Activated CD8-positive, alpha-beta T cell treated with anti-CD3 and anti-CD28 coated beads for 36 hours (primary cell): ENCODE data around the gene ARFIP2. TPM values are rescaled to one million over a fixed set of nuclear protein-coding genes. Genes with fewer than 3 reads are reported as not detected.

Source experiments
- ATAC-seq: fragments of 200-7000 bp; cut with Tn5 transposase; one replicate; pipeline ENCODE4 v1.10.0; 2021; ENCODE audit warnings: mild to moderate bottlenecking, moderate library complexity
- CTCF ChIA-PET: fragments of 350-600 bp; sonication (Branson Sonifier 250); formaldehyde crosslinking; loops from one replicate; lab custom pipeline; 2021; ENCODE audit warnings: antibody characterized with exemption; lab: Charles Lee
- POLR2A ChIA-PET: fragments of 350-600 bp; sonication (Branson Sonifier 250); formaldehyde crosslinking; loops from one replicate; lab custom pipeline; 2021; ENCODE audit warnings: antibody characterized with exemption; lab: Charles Lee
- DNase-seq: peaks from one replicate; pipeline ENCODE4 v3.0.0-alpha.2; 2020
- H3K27ac Mint-ChIP-seq: one replicate; pipeline ENCODE4 v1.8.0; 2021; ENCODE audit warnings: mild to moderate bottlenecking, mixed read lengths
- H3K27me3 Mint-ChIP-seq: one replicate; pipeline ENCODE4 v1.8.0; 2021; ENCODE audit warnings: mixed read lengths
- H3K36me3 Mint-ChIP-seq: one replicate; pipeline ENCODE4 v1.8.0; 2021; ENCODE audit warnings: low read depth, mixed read lengths
- H3K4me1 Mint-ChIP-seq: one replicate; pipeline ENCODE4 v1.8.0; 2021; ENCODE audit warnings: low read depth, mixed read lengths
- H3K4me3 Mint-ChIP-seq: one replicate; pipeline ENCODE4 v1.8.0; 2021; ENCODE audit warnings: mild to moderate bottlenecking, moderate library complexity, mixed read lengths
- H3K9me3 Mint-ChIP-seq: one replicate; pipeline ENCODE4 v1.8.0; 2021; ENCODE audit warnings: mixed read lengths
- intact Hi-C: fragments of 100-400 bp; cut with micrococcal nuclease; formaldehyde crosslinking; loops from one replicate; pipeline ENCODE4 v1.10.0; 2022
- total RNA-seq, 2 experiments: library from RNA; stranded (reverse); gene quantifications; one replicate each; pipeline ENCODE4 v1.2.3, GENCODE V29; 2021
- TF ChIP-seq, protein P1 (sequence below): fragments of 200-600 bp; IDR thresholded peaks from one replicate; pipeline ENCODE4 v1.8.0; 2022; ENCODE audit warnings: antibody characterized with exemption, mild to moderate bottlenecking

Gene ARFIP2, protein sequence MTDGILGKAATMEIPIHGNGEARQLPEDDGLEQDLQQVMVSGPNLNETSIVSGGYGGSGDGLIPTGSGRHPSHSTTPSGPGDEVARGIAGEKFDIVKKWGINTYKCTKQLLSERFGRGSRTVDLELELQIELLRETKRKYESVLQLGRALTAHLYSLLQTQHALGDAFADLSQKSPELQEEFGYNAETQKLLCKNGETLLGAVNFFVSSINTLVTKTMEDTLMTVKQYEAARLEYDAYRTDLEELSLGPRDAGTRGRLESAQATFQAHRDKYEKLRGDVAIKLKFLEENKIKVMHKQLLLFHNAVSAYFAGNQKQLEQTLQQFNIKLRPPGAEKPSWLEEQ
- 10 to 100 TPM; 36.9 to 38.3 TPM for total RNA-seq

DNA sequence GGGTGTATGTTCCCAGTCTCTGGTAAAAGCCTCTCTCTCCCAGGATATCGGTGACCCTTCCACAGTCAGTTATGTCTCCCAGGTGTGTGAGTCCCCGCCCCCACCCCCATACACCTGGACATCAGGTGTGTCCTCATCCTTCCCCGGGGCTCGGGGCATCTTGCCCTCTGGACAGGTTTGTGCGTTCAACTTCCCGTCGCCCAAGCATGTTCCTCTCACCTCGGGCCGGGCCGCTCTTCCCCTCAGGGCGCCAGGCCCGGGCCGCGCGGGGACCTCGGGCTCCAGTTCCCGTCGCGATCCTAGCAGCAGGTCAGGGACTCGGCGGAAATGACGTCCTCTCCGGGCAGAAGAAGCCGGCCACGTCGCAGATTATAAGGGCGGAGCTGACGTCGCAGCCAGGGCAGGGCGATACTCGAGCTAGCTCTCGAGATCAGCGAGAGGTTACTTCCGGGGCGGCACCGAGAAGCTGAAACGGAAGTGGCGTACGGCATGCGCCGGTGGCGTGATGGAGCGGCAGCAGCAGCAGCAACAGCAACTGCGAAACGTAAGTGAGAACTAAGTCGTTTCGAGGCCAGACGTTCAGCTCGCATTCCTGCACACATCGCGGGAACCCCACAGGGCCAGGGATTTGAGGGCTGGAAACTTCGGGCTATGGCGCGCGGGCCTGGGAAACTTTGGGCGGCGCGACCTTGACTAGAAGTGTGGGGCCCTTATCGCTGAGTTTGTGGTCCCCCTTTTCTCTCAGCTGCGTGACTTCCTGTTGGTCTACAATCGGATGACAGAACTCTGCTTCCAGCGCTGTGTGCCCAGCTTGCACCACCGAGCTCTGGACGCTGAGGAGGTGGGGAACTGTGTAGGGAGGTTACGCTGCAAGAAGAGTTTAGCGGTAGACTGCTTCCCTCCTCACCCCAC, at the start of gene ARFIP2, which contains the start of gene TIMM10B:
Gene ARFIP2, minus strand, starts transcription at position 320 of the 912 bp plus-strand sequence. CDS start 910 bp downstream, outside the sequence.
Gene TIMM10B, plus strand, starts transcription at position 490 of the 912 bp plus-strand sequence. Its CDS starts 16 bp downstream, at position 506.
- Mint-ChIP-seq H3K4me3 (peak within 1 kb of the TSS; percentile 87), H3K9me3 (no peaks in the 10 kb centered on the region), H3K27ac (peak within 1 kb of the TSS; percentile 96), H3K36me3 (peaks cover 27% of the 10 kb centered on the region), H3K27me3 (no peaks in the 10 kb centered on the region), H3K4me1 (peaks cover 34% of the 10 kb centered on the region)
- DNase-seq (peak; percentile 99), ATAC-seq (peak; percentile 98)
- ChIA-PET POLR2A (interaction anchor here (0.5 to 4.5 kb wide), 19 partner anchors 13 to 266 kb away, joined by 3 to 25 read pairs (median 5); partner anchors contain the start of genes CAVIN3, DNHD1 and SMPD1), CTCF (interaction anchor here (0.9 to 2.4 kb wide), 13 partner anchors 9 to 257 kb away, joined by 3 to 32 read pairs (median 4); partner anchors contain the start of genes MRPL17, SMPD1 and TAF10)
- TF ChIP-seq, protein P1, sequence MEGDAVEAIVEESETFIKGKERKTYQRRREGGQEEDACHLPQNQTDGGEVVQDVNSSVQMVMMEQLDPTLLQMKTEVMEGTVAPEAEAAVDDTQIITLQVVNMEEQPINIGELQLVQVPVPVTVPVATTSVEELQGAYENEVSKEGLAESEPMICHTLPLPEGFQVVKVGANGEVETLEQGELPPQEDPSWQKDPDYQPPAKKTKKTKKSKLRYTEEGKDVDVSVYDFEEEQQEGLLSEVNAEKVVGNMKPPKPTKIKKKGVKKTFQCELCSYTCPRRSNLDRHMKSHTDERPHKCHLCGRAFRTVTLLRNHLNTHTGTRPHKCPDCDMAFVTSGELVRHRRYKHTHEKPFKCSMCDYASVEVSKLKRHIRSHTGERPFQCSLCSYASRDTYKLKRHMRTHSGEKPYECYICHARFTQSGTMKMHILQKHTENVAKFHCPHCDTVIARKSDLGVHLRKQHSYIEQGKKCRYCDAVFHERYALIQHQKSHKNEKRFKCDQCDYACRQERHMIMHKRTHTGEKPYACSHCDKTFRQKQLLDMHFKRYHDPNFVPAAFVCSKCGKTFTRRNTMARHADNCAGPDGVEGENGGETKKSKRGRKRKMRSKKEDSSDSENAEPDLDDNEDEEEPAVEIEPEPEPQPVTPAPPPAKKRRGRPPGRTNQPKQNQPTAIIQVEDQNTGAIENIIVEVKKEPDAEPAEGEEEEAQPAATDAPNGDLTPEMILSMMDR, result no peak
- intact Hi-C loops, result no loop called here

DNA sequence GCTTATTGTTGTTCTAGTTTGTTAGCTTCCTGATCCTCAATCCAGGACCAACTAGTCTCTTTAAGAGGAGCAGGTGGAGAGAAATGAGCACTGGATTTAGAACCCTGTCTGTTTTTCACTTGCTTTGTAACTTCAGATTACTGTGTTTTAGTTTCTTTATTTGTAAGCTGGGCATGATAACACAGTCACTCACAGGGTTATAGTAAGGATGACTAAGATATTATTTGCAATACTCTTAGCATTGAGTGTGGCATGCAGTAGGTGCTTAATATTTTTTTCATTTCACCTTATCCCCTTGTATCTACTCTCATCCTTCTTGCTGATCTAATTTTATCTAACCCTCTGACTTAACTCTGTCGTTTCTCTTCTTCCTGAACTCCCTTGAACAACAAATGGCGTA, 49.7 kb upstream of the ARFIP2 start:
- H3K27me3 Mint-ChIP-seq, result no peaks in the 10 kb centered on the region
- POLR2A ChIA-PET, result interaction anchor here (0.7 to 1.2 kb wide), 5 partner anchors 11 to 150 kb away, joined by 3 to 6 read pairs (median 3); no protein-coding TSS in a partner anchor
- TF ChIP-seq, protein P1, result no peak
- intact Hi-C loops, result no loop called here
- CTCF ChIA-PET, result interaction anchor here (0.6 to 4.7 kb wide), 43 partner anchors 8 to 235 kb away, joined by 3 to 40 read pairs (median 4); partner anchors contain the start of genes APBB1, ARFIP2, MRPL17 and TIMM10B
- no peak for ATAC-seq
- peaks cover 20% of the 10 kb centered on the region for H3K36me3 Mint-ChIP-seq
- DNase-seq, result no peak
- H3K9me3 Mint-ChIP-seq, result no peaks in the 10 kb centered on the region
- H3K4me3 Mint-ChIP-seq, result no peak overlapping the region
- H3K27ac Mint-ChIP-seq, result no peak overlapping the region
- H3K4me1 Mint-ChIP-seq, result peaks cover 17% of the 10 kb centered on the region

DNA sequence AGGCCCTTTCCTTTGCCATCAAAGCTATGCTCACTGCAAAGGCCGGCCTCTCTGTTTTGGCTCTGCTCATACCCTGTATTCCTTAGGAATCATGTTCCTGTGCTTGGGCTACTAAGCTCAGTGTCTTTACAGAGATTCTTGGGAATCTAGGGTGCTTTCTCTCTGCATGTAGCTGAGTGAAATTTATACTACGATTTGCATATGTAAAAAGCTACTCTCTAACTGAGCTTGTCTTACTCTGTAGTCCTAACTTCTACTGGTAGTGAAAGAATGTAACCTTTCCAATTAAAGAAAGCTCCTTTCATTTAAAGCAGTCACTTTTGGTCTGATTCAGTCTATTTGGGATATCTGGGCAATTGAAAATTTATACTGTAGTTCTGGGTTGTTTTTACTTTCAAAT, 48.1 kb upstream of the ARFIP2 start:
- peaks cover 31% of the 10 kb centered on the region for H3K4me1 Mint-ChIP-seq
- ATAC-seq, result no peak
- no peaks in the 10 kb centered on the region for H3K27me3 Mint-ChIP-seq
- DNase-seq, result no peak
- ChIA-PET POLR2A (interaction anchor here (1.8 kb wide), 1 partner anchor 17 kb away, joined by 4 read pairs; no protein-coding TSS in a partner anchor), CTCF (interaction anchor here (0.7 to 4.7 kb wide), 11 partner anchors 10 to 229 kb away, joined by 3 to 40 read pairs (median 4); partner anchors contain the start of genes MRPL17 and TAF10)
- no peaks in the 10 kb centered on the region for H3K9me3 Mint-ChIP-seq
- H3K27ac Mint-ChIP-seq, result no peak overlapping the region
- intact Hi-C loops, result no loop called here
- H3K4me3 Mint-ChIP-seq, result no peak overlapping the region
- TF ChIP-seq, protein P1, result no peak
- H3K36me3 Mint-ChIP-seq, result peaks cover 25% of the 10 kb centered on the region

DNA sequence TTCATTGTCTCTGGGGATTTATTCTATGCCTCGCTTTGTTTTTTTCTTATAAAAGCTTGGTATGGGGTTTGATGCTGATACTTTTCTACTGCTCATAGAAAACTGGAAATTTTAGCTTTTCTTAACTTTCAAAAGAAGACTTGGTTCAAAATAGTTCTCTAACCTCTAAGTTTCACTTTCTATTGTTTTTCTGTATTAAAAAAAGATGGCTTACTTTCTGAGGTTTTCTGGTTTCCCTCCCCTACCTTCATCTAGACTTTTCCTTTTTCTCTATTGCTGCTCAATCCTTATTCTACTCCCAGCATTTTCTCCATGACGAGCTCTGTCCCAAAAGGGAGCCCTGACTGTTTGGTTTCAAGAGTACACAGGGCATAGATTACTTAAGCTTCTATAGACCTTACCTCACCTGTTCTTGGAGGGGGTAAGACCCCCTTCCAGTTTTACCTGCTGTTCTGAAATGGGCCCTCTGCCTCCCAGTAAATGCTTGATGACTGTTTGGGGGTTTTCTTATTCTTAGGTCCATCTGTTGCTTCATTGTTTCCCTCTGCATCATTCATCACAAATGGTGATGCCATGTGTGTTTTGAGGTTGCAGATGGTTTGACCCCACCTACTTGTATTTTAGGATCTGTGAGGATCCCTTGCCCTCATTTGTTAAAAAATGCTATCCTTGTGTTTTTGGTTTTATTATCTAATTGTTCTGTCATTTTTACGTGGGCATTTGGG, 45.4 kb upstream of the ARFIP2 start:
- Mint-ChIP-seq H3K36me3 (peaks cover 34% of the 10 kb centered on the region), H3K4me3 (peak overlapping the region; percentile 47), H3K27me3 (no peaks in the 10 kb centered on the region), H3K27ac (peak overlapping the region; percentile 88), H3K4me1 (peaks cover 46% of the 10 kb centered on the region), H3K9me3 (no peaks in the 10 kb centered on the region)
- peak; percentile 63 for ATAC-seq
- ChIA-PET CTCF (interaction anchor here (1.4 to 3.3 kb wide), 3 partner anchors 21 to 157 kb away, joined by 6 to 12 read pairs (median 9); partner anchors contain the start of gene MRPL17), POLR2A (interaction anchor here (1.0 kb wide), 1 partner anchor 44 kb away, joined by 4 read pairs; no protein-coding TSS in a partner anchor)
- TF ChIP-seq, protein P1, result no peak
- peak; percentile 17 for DNase-seq
- intact Hi-C loops, result no loop called here
